ENCODE data around the gene ETF1.
"Not testable (repeated sequence)": the region's sequence is repeated elsewhere in the genome, so short reads cannot be mapped to it uniquely, and the experiment has no call there.

Gene ETF1

GRCh38 chr5:138491284-138491648 is 51.8 kb downstream of the ETF1 start:
- no peak for FAIRE-seq
- DNase-seq (ENCODE audit: low spot score): no peak

- DNase-seq (ENCODE audit: low spot score): no peak
- FAIRE-seq: no peak
Measured at GRCh38 chr5:138490648-138491283, 52.3 kb downstream of the ETF1 start.

GRCh38 chr5:138489683-138490061 is 53.4 kb downstream of the ETF1 start:
- no peak for FAIRE-seq
- no peak for DNase-seq (ENCODE audit: low spot score)

GRCh38 chr5:138488481-138488945 is 54.5 kb downstream of the ETF1 start:
- no peak for FAIRE-seq
- DNase-seq (ENCODE audit: low spot score): peak; percentile 44

GRCh38 chr5:138482638-138483037 is 60.4 kb downstream of the ETF1 start:
- FAIRE-seq (no peak), DNase-seq (ENCODE audit: low spot score) (no peak)

DNA sequence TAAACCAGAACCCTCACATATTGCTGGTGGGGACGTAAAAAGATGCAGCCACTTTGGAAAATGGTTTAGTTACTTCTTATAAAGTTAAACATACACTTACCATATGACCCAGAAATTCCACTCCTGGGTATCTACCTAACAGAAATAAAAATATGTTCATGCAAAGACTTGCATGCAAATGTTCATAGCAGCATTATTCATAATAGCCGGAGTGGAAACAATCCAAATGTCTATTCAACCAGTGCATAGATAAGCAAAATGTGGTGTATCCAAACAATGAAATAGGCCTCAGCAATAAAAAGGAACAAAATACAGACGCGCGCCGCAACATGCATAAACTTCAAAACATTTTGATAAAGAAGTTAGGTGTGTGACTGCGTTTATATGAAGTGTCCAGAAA is 66.1 kb downstream of the ETF1 start:
- FAIRE-seq: no peak
- no peak for DNase-seq (ENCODE audit: low spot score)

- FAIRE-seq; DNase-seq (ENCODE audit: low spot score): not testable (repeated sequence)
Measured at GRCh38 chr5:138473151-138473550, 69.9 kb downstream of the ETF1 start.

GRCh38 chr5:138472353-138472752 is 70.7 kb downstream of the ETF1 start:
- DNase-seq (ENCODE audit: low spot score): no peak
- FAIRE-seq: no peak

GRCh38 chr5:138471052-138471361 is 72.0 kb downstream of the ETF1 start:
- DNase-seq (ENCODE audit: low spot score) (peak; percentile 0), FAIRE-seq (no peak)

- DNase-seq (ENCODE audit: low spot score) (peak; percentile 0), FAIRE-seq (no peak)
Measured at GRCh38 chr5:138470322-138471051, 72.5 kb downstream of the ETF1 start.

GRCh38 chr5:138469540-138470321 is 73.3 kb downstream of the ETF1 start:
- peak; percentile 8 for DNase-seq (ENCODE audit: low spot score)

GRCh38 chr5:138468966-138469539 is 74.0 kb downstream of the ETF1 start:
- peak; percentile 1 for DNase-seq (ENCODE audit: low spot score)
- FAIRE-seq: no peak

More at GRCh38 chr5:138469540-138470321, 73.3 kb downstream of the ETF1 start:
- FAIRE-seq: no peak

- DNase-seq (ENCODE audit: low spot score) (peak; percentile 0), FAIRE-seq (no peak)
Measured at GRCh38 chr5:138468133-138468965, 74.7 kb downstream of the ETF1 start.

GRCh38 chr5:138467711-138468132 is 75.3 kb downstream of the ETF1 start:
- no peak for FAIRE-seq
- peak; percentile 2 for DNase-seq (ENCODE audit: low spot score)

- FAIRE-seq (no peak), DNase-seq (ENCODE audit: low spot score) (peak; percentile 2)
Measured at GRCh38 chr5:138466900-138467710, 75.9 kb downstream of the ETF1 start.

DNA sequence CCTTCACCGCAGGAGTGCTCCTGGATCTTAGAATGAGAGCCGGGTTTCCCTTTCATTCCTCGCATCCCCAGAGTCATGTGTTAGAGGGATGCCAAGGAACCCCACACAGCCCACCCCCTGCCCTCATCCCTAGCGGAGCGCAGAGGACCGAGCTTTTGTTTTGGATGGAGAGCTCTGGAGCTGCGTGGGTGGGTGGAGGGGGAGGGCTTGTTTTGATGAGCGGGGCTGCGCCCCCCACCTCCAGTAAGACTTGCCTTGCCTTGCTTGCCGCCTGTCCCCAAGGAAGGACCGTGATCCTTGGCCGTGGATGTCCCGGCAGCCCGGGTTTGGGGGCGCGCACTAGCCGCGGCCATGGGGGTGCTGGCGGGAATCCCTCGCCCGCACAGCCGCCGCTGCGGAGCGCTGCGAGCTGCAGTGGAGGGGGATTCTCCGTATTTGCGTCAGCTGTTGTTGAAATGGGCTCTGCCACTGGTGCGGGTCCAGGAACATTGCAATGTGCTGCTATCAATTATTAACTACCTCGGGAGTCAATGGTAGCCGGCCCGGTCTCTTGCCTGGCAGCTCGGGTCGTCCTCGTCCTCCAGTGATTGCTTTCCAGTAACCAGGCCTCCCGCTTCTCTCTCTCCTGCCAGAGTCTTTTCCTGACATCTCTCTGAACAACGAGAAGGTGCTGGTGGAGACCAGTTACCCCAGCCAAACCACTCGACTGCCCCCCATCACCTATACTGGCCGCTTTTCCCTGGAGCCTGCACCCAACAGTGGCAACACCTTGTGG is 76.7 kb downstream of the ETF1 start:
- DNase-seq (ENCODE audit: low spot score): peak; percentile 14
- no peak for FAIRE-seq

- DNase-seq (ENCODE audit: low spot score) (peak; percentile 84), FAIRE-seq (no peak)
Measured at GRCh38 chr5:138465261-138466124, 77.5 kb downstream of the ETF1 start, which contains the start of gene EGR1. Gene EGR1 (plus strand): TSS chr5:138465479. CDS start chr5:138465762, 283 bp downstream.

Data from urothelium cell line (cell line).